ENCODE measurements around the gene ZNF622. TPM values are rescaled to one million over a fixed set of nuclear protein-coding genes. Genes with fewer than 3 reads are reported as not detected.

The ZNF622 gene
- 10 to 100 TPM; 16.5 to 22.2 (median 19.9) TPM for polyA plus RNA-seq (ENCODE audit: insufficient read length in 10 of 10)
- long read RNA-seq, donor 1, partial matches to known transcripts: 0 of 4 reads
- long read RNA-seq, donor 1, other reads (novel, unspliced or antisense): 0 of 4 reads
- long read RNA-seq, donor 2, partial matches to known transcripts: 0 of 4 reads
- long read RNA-seq, donor 2, other reads (novel, unspliced or antisense): 0 of 4 reads
- long read RNA-seq, donor 3: 0 reads
- long read RNA-seq, donor 4, transcript ZNF622-201 (6 exons, 1,699 nt): major isoform, 5 of 5 reads
- long read RNA-seq, donor 4, partial matches to known transcripts: 0 of 5 reads
- long read RNA-seq, donor 4, other reads (novel, unspliced or antisense): 0 of 5 reads
- long read RNA-seq, donor 5, partial matches to known transcripts: 5 of 8 reads
- long read RNA-seq, donor 5, other reads (novel, unspliced or antisense): 0 of 8 reads
- long read RNA-seq, donor 6, transcript ZNF622-201 (6 exons, 1,699 nt): major isoform, 6 of 6 reads
- long read RNA-seq, donor 6, partial matches to known transcripts: 0 of 6 reads
- long read RNA-seq, donor 6, other reads (novel, unspliced or antisense): 0 of 6 reads
- long read RNA-seq, donor 7, partial matches to known transcripts: 0 of 3 reads
- long read RNA-seq, donor 7, other reads (novel, unspliced or antisense): 0 of 3 reads
- long read RNA-seq, donor 8, partial matches to known transcripts: 0 of 3 reads
- long read RNA-seq, donor 8, other reads (novel, unspliced or antisense): 0 of 3 reads
- long read RNA-seq, donor 9, partial matches to known transcripts: 0 of 2 reads
- long read RNA-seq, donor 9, other reads (novel, unspliced or antisense): 0 of 2 reads

DNA sequence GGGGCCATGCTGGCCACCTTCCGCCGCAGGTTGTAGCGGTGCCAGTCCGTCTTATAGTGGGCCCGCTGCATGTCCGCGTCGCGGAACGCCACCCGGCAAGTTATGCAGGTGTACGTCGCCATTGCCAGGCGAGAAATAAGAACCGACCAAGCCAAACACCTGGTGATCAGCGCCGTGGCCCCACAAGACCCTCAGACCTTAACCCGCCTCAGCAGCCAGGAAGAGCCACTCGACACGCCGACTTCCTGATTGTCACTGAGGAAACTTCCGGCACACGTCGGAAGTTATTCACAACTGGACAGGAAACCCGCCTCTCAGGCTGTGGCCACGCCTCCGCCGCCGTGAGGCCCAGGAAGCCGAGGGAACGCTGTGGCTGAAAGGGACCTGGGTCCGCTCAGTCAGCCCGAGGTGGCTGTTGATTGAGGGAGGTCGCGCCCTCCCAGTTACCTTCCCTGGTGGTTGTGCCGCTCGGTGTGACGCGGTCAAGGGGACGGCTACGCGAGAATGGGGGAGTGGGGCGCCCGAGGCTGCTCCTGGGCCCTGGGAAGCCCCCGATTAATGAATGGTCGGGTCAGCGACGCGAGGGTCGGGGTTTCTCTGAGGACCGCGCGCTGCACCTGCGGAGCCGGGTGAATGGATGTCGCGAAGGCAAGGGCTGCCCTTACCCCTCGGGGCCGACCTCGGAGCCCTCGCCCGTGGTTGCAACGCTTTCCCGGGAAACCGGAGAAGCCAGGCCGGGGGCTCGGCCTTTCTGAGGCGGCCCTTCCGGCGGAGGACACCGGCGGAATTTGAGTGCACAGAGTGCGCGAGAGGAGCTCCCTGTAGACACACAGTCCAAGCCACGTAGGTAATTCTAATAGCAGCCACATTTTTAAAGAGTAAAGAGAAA lies at the start of gene ZNF622:
Gene ZNF622, minus strand, starts transcription at position 257 of the 889 bp plus-strand sequence. Its CDS starts 135 bp downstream, at position 122.
- DNase-seq: peak; percentile 92 to 97 (median 92)

- no peak for DNase-seq
Measured at GRCh38 chr5:16510098-16510497, 44.5 kb upstream of the ZNF622 start.

DNA sequence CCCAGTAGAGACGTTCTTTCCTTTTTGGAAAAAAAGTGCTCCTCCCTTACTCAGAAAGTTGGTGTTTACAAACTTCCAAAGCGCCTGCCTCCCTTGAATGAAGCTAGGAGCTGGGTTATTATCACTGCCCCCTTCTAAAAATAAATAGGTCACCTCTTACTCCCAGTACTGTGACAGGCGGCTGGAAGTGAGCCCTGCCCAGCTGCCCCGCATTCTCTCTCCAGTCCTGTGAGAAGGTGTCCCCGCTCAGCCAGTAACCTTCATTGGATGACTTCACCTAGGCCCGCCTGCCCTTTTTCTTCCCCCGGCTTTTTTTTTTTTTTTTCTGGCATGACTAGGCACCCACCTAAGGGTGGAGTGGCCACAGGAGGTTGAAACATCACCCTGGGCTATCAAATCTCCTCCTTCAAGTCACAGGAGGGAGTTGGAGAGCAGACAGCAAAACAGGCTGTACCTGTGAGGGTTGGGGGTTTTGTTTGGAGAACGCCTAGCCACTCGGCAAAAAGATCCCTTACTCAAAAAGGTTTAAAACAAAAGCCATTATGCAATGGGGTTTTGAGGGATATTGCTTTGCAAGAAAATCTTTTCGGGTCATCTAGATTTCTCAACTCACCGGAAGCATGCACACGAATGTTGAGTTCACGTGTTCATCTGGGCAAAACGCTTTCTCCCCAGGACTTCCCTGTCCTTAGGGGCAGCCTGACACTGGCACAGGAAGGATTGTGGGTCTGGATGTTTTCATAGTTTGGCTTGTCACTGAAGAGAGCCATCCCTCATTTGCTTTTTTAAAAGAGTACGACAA lies 43.3 kb upstream of the ZNF622 start:
- peak in 2 of 3 donors; percentile 22 to 25 for DNase-seq

GRCh38 chr5:16507716-16508115 lies 42.1 kb upstream of the ZNF622 start:
- DNase-seq: no peak

GRCh38 chr5:16505904-16506303 lies 40.3 kb upstream of the ZNF622 start:
- no peak for DNase-seq

DNA sequence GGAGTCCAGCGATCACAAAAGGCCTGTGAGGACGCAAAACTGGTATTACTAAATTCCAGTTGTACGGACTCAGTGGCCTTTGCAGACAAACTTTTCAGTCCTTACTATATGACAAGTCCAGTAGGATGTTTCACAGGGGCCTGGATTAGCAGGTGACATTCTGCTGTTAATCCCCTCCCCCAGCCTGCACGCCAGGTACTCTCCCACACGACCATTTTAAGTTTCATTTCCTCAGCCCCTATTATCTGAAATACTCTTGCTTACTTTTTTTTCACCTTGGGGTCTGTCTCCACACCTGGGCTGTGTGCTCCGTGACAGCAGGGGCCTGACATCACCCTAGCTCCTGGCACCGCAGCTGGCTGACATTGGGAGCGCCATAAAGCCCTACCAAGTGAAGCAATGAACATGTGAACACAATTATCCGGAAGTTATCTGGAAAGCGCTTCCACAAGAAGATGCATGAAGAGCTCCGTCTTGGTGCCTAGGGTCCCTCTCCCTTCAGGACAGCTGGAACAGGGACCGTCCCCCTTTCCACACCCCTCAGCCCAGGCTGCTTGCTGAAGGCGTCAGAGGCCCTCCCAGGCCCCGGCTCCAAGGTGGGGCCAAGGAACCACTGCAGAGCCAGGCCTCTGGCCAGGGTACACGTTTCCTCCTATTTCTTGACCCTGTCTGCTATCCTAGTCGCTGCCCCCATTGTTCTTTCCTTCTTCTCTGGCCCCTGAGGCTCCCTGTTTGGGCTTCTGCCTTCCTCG lies 39.7 kb upstream of the ZNF622 start:
- no peak for DNase-seq

GRCh38 chr5:16504571-16504970 lies 39.0 kb upstream of the ZNF622 start:
- DNase-seq: no peak

DNA sequence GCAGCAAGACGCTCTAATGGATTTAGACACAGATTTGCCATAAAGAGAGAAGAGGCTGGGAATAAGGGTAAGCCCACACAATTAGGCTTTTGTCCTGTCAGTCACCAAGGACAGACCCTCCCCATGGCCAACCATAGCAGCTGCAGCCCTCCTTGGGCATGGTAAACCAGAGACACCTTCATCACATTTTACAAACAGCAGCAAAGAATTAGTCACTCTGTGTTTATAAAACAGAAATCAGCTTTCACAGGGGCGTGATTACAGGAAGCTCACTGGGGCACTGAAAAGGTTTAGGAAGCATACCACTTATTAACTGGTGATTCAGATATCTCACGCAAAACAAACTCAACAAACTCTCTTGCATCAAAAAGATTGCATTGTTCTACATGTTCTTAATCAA lies 37.3 kb upstream of the ZNF622 start:
- no peak for DNase-seq

DNA sequence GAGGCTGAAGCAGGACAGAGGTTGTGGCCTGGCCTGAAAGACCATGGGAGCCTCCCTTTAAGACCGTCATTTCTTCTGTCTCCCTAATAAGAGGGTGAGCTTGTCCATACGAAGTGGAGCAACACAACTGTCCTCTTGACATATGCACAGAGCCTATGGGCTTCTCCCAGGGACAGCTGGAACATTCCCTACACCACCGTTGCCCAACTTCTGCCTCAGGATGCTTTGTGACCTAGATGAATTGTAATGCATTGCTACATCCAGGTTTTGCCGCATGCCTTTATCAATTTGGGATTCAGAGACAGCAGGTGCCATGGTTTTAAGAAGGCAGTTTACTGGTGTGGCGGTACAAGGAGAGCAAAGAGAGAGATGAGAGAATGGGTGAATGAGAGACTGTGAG lies 34.4 kb upstream of the ZNF622 start:
- DNase-seq: no peak

DNA sequence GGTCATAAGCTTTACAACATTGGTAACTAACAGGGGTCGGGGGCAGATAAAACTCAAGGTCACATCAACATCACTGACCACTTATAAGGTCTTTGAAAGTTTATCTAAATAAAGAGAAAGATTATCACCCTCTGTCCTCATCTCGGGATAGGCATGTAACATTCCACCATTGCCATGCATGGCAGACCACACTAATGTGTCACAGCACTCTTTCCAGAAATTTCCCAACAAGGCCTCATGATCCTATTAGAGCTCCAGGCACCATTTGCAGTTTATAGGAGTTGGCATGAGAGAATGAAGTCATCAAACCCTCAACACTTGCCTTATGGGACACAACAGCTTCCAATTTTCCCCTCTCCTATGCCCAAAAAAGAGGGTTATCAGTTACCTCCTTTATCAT lies 31.9 kb upstream of the ZNF622 start:
- no peak for DNase-seq

DNA sequence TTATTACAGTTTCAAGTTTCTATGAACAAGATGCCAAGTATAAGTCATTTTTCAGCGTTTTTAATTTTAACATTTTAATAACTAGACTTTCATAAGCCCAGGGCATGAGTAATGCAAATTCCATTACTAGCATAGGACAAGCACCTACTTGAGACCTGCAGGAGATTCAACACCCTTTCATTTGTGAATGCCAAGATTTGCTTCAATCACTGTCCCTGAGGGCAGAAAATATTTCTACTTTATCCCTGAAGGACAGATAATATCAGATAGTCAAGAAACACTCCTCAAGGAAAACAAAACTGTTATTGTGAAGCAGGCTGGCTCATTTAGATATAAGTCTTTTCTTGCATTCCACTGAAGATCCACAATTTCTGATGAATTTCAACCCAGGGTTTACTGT lies 27.7 kb upstream of the ZNF622 start:
- DNase-seq: no peak

DNA sequence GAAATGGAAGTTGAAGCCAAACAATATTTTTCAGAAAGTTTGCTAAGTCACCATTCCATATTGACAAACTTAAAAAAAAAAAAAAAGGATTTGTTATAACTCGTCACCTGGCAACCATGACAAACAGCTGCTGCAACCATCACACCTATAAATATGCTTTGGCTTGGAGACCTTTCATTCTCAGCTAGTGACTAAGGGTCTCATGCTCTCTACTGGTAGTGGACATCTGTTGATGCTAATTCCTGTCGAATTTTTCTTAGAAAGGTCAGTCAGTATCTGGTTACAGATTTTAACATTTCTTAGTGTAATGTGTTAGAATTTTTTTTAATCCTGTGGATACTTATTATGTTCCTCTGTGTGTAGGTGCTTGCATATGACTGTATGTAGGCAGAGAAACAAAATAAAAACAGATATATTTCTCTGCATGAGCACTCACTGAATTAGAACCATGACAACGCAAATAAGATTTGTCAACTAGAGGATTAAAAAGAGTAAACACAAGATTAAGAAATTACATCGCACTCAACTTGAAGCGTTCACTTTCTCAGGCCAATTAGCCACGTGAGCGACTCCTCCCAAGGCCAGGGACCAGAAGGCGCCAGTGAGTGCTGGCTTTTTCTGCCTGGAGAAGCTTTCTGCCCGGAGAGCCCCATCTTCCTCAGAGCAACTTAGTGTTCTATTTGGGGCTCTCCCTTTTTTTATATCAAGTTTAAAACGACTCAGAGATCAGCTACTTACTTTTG lies 27.0 kb upstream of the ZNF622 start:
- DNase-seq: peak; percentile 65 to 76 (median 71)

- DNase-seq: no peak
Measured at GRCh38 chr5:16490911-16491310, 25.3 kb upstream of the ZNF622 start.

- DNase-seq: peak; percentile 57 to 73 (median 59)
Measured at GRCh38 chr5:16489322-16489791, 23.8 kb upstream of the ZNF622 start.

GRCh38 chr5:16487456-16487855 lies 21.9 kb upstream of the ZNF622 start:
- DNase-seq: no peak

- DNase-seq: no peak
Measured at GRCh38 chr5:16486711-16487111, 21.1 kb upstream of the ZNF622 start.

DNA sequence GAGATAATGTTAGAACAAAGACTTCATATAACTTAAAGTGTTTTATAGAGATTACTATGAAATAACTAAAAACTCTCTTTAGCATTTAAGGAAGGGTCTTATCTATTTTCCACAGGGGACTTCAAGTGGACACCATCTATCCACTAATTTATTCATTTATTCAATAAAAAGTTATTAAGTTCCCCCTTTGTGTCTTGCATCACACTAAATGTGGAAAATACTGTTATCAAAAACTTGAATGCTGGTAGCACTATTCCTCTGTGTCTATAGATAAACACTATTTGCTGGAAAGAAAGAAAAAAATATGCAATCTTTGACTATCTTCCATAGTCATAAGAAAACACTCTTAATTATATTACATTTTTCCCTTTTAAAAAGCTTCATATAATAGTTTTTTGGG lies 20.1 kb upstream of the ZNF622 start:
- DNase-seq: no peak

DNA sequence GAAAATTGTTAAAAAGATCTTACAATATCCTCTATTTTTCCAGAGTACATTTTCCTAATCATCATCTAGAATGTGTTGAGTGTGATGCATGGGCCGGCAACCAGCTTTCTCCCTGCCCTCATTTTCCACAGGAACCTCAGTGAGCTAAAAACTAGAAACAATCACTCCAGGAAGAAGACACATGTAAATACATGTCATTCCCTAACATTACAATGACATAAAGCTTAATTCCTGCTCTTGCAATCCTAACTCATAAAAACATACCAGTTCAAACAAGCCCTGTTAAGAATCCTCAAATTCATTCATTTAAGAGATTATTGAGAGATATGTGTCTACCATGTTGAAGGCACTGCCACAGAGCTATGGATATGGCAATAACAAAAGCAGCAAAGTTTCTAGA lies 18.5 kb upstream of the ZNF622 start:
- no peak for DNase-seq

GRCh38 chr5:16483361-16483760 lies 17.8 kb upstream of the ZNF622 start:
- no peak for DNase-seq
